H9 (cell line): ENCODE measurements around the gene RAB11FIP4. TPM values are rescaled to one million over a fixed set of nuclear protein-coding genes. Genes with fewer than 3 reads are reported as not detected.

Experiments used
- DNase-seq: peaks from one replicate; pipeline ENCODE4 v3.0.0-alpha.2; 2017
- H2AFZ ChIP-seq: one replicate; pipeline ENCODE4 v1.6.1; 2013; ENCODE audit warnings: mild to moderate bottlenecking, low read length, control low read depth, moderate library complexity
- H2AK5ac ChIP-seq: 2 replicates; pipeline ENCODE4 v1.6.1; 2013; ENCODE audit warnings: low read length, control low read depth, mixed read lengths; ENCODE audit not compliant: insufficient read length
- H2BK120ac ChIP-seq: one replicate; pipeline ENCODE4 v1.6.1; 2013; ENCODE audit warnings: low read depth, mild to moderate bottlenecking, low read length, control low read depth, inconsistent platforms; ENCODE audit not compliant: poor library complexity, severe bottlenecking
- H2BK12ac ChIP-seq: 2 replicates; pipeline ENCODE4 v1.6.1; 2013; ENCODE audit warnings: low read length, control low read depth, mixed read lengths, low read depth; ENCODE audit not compliant: insufficient read length
- H2BK15ac ChIP-seq: 2 replicates; pipeline ENCODE4 v1.6.1; 2013; ENCODE audit warnings: low read depth, low read length, control low read depth
- H2BK20ac ChIP-seq: one replicate; pipeline ENCODE4 v1.6.1; 2013; ENCODE audit warnings: low read depth, mild to moderate bottlenecking, low read length, control low read depth, inconsistent platforms; ENCODE audit not compliant: poor library complexity, severe bottlenecking
- H2BK5ac ChIP-seq: 2 replicates; pipeline ENCODE4 v1.6.1; 2013; ENCODE audit warnings: low read length, control low read depth, mixed read lengths; ENCODE audit not compliant: insufficient read length
- H3K14ac ChIP-seq: 2 replicates; pipeline ENCODE4 v1.6.1; 2013; ENCODE audit warnings: low read length, control low read depth; ENCODE audit not compliant: insufficient read depth
- H3K18ac ChIP-seq: 2 replicates; pipeline ENCODE4 v1.6.1; 2013; ENCODE audit warnings: low read depth, mild to moderate bottlenecking, mixed read lengths, low read length, control low read depth; ENCODE audit not compliant: insufficient read length
- H3K23ac ChIP-seq: 2 replicates; pipeline ENCODE4 v1.6.1; 2013; ENCODE audit warnings: low read length, control low read depth, mixed read lengths, low read depth; ENCODE audit not compliant: insufficient read length
- H3K23me2 ChIP-seq: 2 replicates; pipeline ENCODE4 v1.6.1; 2013; ENCODE audit warnings: low read depth, mild to moderate bottlenecking, mixed read lengths, low read length, control low read depth; ENCODE audit not compliant: insufficient read length, poor library complexity, severe bottlenecking
- H3K27ac ChIP-seq: 2 replicates; pipeline ENCODE4 v1.5.1; 2013; ENCODE audit warnings: low read length, control low read depth, mixed read lengths, low read depth; ENCODE audit not compliant: insufficient read length
- H3K27me3 ChIP-seq: 2 replicates; pipeline ENCODE4 v1.6.1; 2013; ENCODE audit warnings: low read length, control low read depth, inconsistent platforms; ENCODE audit not compliant: insufficient read depth
- H3K4ac ChIP-seq: 2 replicates; pipeline ENCODE4 v1.6.1; 2013; ENCODE audit warnings: low read depth, mild to moderate bottlenecking, control low read depth, inconsistent platforms, low read length, moderate library complexity
- H3K4me1 ChIP-seq: 2 replicates; pipeline ENCODE4 v1.6.1; 2013; ENCODE audit warnings: low read length, control low read depth, inconsistent platforms; ENCODE audit not compliant: insufficient read depth
- H3K4me2 ChIP-seq: 2 replicates; pipeline ENCODE4 v1.6.1; 2013; ENCODE audit warnings: low read length, control low read depth, mixed read lengths; ENCODE audit not compliant: insufficient read length, insufficient read depth
- H3K56ac ChIP-seq: 2 replicates; pipeline ENCODE4 v1.6.1; 2013; ENCODE audit warnings: low read depth, mild to moderate bottlenecking, mixed read lengths, low read length, control low read depth; ENCODE audit not compliant: insufficient read length
- H3K79me1 ChIP-seq: 2 replicates; pipeline ENCODE4 v1.6.1; 2013; ENCODE audit warnings: low read depth, mild to moderate bottlenecking, moderate library complexity, low read length, control low read depth, inconsistent platforms; ENCODE audit not compliant: insufficient read depth, poor library complexity, severe bottlenecking
- H3K79me2 ChIP-seq: 2 replicates; pipeline ENCODE4 v1.6.1; 2013; ENCODE audit warnings: low read length, control low read depth, inconsistent platforms; ENCODE audit not compliant: insufficient read depth
- H3K9ac ChIP-seq: 2 replicates; pipeline ENCODE4 v1.6.1; 2013; ENCODE audit warnings: low read length, control low read depth, mixed read lengths; ENCODE audit not compliant: insufficient read length; ENCODE audit errors: extremely low read depth
- H3K9me3 ChIP-seq: one replicate; pipeline ENCODE4 v1.6.1; 2013; ENCODE audit warnings: low read depth, low read length, inconsistent platforms; ENCODE audit not compliant: control insufficient read depth
- H3T11ph ChIP-seq: one replicate; pipeline ENCODE4 v1.6.1; 2013; ENCODE audit warnings: mild to moderate bottlenecking, low read length, control low read depth, inconsistent platforms
- H4K20me1 ChIP-seq: one replicate; pipeline ENCODE4 v1.6.1; 2013; ENCODE audit not compliant: control insufficient read depth, insufficient read length, insufficient read depth
- H4K5ac ChIP-seq: 2 replicates; pipeline ENCODE4 v1.6.1; 2013; ENCODE audit warnings: low read depth, mild to moderate bottlenecking, mixed read lengths, low read length, control low read depth; ENCODE audit not compliant: insufficient read length
- H4K8ac ChIP-seq: replicated peaks from 2 replicates; pipeline ENCODE4 v1.6.1; 2013; ENCODE audit warnings: low read length, control low read depth, mixed read lengths, low read depth; ENCODE audit not compliant: insufficient read length
- H4K91ac ChIP-seq: 2 replicates; pipeline ENCODE4 v1.6.1; 2013; ENCODE audit warnings: low read depth, mild to moderate bottlenecking, moderate library complexity, mixed read lengths, low read length, control low read depth; ENCODE audit not compliant: insufficient read length
- H3K27ac Mint-ChIP-seq, 3 experiments: 2 replicates in 2 of 3; 3 replicates in 1 of 3; pipeline ENCODE4 v1.8.0; 2020 to 2021; ENCODE audit warnings: mixed read lengths in 3 of 3, mild to moderate bottlenecking in 1 of 3, moderate library complexity in 1 of 3
- H3K27me3 Mint-ChIP-seq: 2 replicates; pipeline ENCODE4 v1.8.0; 2021; ENCODE audit warnings: low read depth, mild to moderate bottlenecking, moderate library complexity, mixed read lengths
- H3K36me3 Mint-ChIP-seq, 3 experiments: 2 replicates in 2 of 3; 3 replicates in 1 of 3; pipeline ENCODE4 v1.8.0; 2020 to 2021; ENCODE audit warnings: low read depth in 3 of 3, mixed read lengths in 3 of 3; ENCODE audit not compliant: insufficient read depth in 1 of 3
- H3K4me1 Mint-ChIP-seq, 2 experiments: 2 replicates each; pipeline ENCODE4 v1.8.0; 2020; ENCODE audit warnings: mixed read lengths in 2 of 2
- H3K4me3 Mint-ChIP-seq, 2 experiments: 2 replicates in 1 of 2; 3 replicates in 1 of 2; pipeline ENCODE4 v1.8.0; 2020 to 2021; ENCODE audit warnings: mild to moderate bottlenecking in 2 of 2, mixed read lengths in 2 of 2, moderate library complexity in 1 of 2
- H3K9me3 Mint-ChIP-seq, 2 experiments: 2 replicates in 1 of 2; 3 replicates in 1 of 2; pipeline ENCODE4 v1.8.0; 2020; ENCODE audit warnings: mild to moderate bottlenecking in 2 of 2, mixed read lengths in 2 of 2, moderate library complexity in 1 of 2
- WGBS: extraction: QIAGEN DNeasy Blood & Tissue Kit; methylation state at CpG from one replicate; pipeline ENCODE4 v1.1.7; 2013; ENCODE audit warnings: missing lambda C conversion rate, low lambda C conversion rate, mixed read lengths; ENCODE audit not compliant: insufficient read length; ENCODE audit errors: extremely low coverage; 5-methylcytosine and 5-hydroxymethylcytosine counted together
- total RNA-seq: library from RNA; stranded (reverse); gene quantifications from 2 replicates; pipeline ENCODE4 v1.2.1, GENCODE V29; 2021
- TF ChIP-seq, protein P1 (sequence below): fragments of 200-600 bp; sonication (generic); conservative IDR thresholded peaks from 3 replicates; pipeline ENCODE4 v1.8.0; 2021; ENCODE audit warnings: antibody characterized with exemption, mild to moderate bottlenecking

RAB11FIP4 gene
- total RNA-seq, 1 experiment from 2014 or later, result 25.7 TPM

DNA sequence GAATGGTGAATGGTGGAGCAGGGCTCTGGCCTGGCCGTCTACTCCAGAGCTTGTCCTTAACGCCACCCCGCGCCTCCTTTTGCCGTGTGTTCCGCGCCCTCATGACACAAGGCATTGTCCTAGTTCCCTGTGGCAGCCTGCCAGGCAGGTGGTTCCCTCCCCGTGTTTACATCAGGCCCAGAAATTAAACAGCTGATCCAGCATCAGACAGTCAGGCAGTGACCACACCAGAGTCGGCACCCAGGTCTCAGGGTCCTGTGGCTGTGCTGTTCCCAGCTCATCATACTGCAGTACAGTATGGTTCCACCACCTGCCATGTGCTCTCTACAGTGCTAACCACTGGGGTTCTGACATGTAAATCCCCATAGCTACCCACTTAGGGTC, 119.7 kb downstream of the RAB11FIP4 start:
- H2BK5ac ChIP-seq, result no peak overlapping the region
- no peak overlapping the region for H2BK15ac ChIP-seq
- no peaks in the 10 kb centered on the region for H3K23me2 ChIP-seq
- DNase-seq, result no peak
- H3K79me1 ChIP-seq, result peaks cover 5% of the 10 kb centered on the region
- H4K5ac ChIP-seq, result no peak overlapping the region
- no peaks in the 10 kb centered on the region for H3K27me3 Mint-ChIP-seq
- TF ChIP-seq, protein P1, sequence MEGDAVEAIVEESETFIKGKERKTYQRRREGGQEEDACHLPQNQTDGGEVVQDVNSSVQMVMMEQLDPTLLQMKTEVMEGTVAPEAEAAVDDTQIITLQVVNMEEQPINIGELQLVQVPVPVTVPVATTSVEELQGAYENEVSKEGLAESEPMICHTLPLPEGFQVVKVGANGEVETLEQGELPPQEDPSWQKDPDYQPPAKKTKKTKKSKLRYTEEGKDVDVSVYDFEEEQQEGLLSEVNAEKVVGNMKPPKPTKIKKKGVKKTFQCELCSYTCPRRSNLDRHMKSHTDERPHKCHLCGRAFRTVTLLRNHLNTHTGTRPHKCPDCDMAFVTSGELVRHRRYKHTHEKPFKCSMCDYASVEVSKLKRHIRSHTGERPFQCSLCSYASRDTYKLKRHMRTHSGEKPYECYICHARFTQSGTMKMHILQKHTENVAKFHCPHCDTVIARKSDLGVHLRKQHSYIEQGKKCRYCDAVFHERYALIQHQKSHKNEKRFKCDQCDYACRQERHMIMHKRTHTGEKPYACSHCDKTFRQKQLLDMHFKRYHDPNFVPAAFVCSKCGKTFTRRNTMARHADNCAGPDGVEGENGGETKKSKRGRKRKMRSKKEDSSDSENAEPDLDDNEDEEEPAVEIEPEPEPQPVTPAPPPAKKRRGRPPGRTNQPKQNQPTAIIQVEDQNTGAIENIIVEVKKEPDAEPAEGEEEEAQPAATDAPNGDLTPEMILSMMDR, result no peak
- H3K4ac ChIP-seq, result no peak overlapping the region
- no peaks in the 10 kb centered on the region for H3K4me1 ChIP-seq
- H3K27ac ChIP-seq, result no peak overlapping the region
- H2BK20ac ChIP-seq, result no peak overlapping the region
- H3K9me3 ChIP-seq, result no peaks in the 10 kb centered on the region
- no peak overlapping the region for H3K27ac Mint-ChIP-seq
- no peaks in the 10 kb centered on the region for H3K27me3 ChIP-seq
- no peak overlapping the region for H3T11ph ChIP-seq
- H2BK120ac ChIP-seq, result no peak overlapping the region
- no peaks in the 10 kb centered on the region; a peak in 1 of 5 replicates for H3K9me3 Mint-ChIP-seq
- H3K4me2 ChIP-seq, result no peak overlapping the region
- peaks cover 4% of the 10 kb centered on the region for H4K20me1 ChIP-seq
- no peak overlapping the region for H3K56ac ChIP-seq
- no peak overlapping the region for H2BK12ac ChIP-seq
- H3K14ac ChIP-seq, result no peak overlapping the region; the same call in 1 of the 2 replicates
- no peak overlapping the region for H3K4me3 Mint-ChIP-seq
- no peak overlapping the region for H2AK5ac ChIP-seq
- H4K91ac ChIP-seq, result no peak overlapping the region
- H3K23ac ChIP-seq, result no peak overlapping the region
- H3K18ac ChIP-seq, result no peak overlapping the region
- peaks cover 0 to 4% (median 0%) of the 10 kb centered on the region in 3 experiments; a peak in 3 of 7 replicates for H3K36me3 Mint-ChIP-seq
- H4K8ac ChIP-seq, result no peak overlapping the region
- H3K79me2 ChIP-seq, result no peaks in the 10 kb centered on the region
- peaks cover 8 to 15% of the 10 kb centered on the region in 2 experiments for H3K4me1 Mint-ChIP-seq
- H3K9ac ChIP-seq, result no peak overlapping the region
- no peak overlapping the region for H2AFZ ChIP-seq
- WGBS, result no CpG with 5 or more reads among the region's 9 CpGs
